GM18498 (cell line): ENCODE results near the gene COL23A1.

ENCODE experiments used
- ATAC-seq: cut with Tn5 transposase; IDR thresholded peaks from one replicate; pipeline ENCODE4 v1.9.1; 2021; ENCODE audit warnings: mild to moderate bottlenecking, moderate library complexity; ENCODE audit not compliant: unreplicated experiment

The COL23A1 gene

GRCh38 chr5:178291161-178291561, 299.0 kb downstream of the COL23A1 start:
- no peak for ATAC-seq

- ATAC-seq = no peak
Measured at GRCh38 chr5:178290376-178290775, 299.8 kb downstream of the COL23A1 start.

DNA sequence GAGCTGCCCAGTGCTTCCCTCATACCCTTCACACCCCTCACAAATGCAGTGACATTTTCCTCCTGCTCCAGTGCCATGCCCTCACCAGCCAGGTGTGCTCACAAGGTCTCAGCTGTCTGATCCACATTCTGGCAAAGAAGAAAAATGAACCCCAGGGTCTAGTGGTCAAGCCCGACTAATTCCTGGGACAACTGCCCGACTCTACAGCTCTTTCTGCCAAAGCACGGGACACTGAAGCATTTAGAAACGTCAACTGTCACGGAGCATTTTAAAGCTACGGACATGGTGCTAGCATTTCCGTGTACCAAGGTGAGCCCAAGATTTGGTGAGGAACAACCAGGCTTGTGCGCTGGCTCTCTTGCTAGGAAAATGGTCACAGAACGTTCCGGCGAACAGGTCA, 300.8 kb downstream of the COL23A1 start:
- ATAC-seq = no peak

DNA sequence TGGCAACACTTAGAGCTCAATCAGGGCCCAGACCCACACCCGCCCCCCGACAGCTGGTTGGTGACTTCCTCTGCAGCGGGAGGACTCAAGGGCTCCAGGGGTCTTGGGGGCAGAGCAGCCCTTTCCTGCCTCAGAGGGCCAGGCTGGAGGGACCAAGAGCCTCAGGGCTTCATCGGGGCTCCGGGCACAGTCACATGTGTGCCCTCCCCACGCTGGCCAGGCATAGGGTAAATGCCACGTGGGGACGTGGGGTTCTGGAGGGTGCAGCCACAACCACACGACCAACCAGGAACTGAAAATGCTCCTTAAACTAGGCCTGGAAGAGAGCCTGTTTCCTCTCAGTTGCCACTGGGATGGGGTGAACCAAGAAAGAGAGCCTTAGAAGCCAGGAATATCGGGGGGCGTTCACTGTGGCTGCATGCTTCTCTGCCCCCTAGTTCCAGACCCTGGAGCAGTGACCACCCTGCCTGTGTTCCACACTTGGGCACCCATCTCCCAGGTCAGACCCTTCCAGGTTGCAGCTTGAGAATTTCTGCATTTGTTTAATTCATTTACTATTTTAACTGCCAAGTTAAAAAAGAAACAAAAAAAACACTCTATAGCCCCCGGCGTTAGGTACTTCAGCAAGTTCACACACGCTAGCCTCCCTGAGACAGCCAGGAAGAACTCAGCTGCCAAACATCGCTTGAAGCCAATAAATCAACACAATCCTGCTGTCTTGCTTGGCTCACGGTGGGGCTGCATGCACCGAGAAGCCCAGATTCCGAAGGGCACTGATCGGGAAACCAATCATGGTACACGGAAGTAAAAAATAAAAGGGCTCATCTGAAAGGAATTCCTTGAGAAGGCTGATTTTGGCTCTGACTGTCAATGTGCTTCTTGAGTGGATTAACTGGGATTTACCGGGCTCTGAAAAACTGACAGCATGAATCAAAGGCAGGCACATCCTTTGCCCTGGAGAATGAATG, 301.5 kb downstream of the COL23A1 start:
- no peak for ATAC-seq

- no peak for ATAC-seq
Measured at GRCh38 chr5:178287791-178288105, 302.4 kb downstream of the COL23A1 start.

DNA sequence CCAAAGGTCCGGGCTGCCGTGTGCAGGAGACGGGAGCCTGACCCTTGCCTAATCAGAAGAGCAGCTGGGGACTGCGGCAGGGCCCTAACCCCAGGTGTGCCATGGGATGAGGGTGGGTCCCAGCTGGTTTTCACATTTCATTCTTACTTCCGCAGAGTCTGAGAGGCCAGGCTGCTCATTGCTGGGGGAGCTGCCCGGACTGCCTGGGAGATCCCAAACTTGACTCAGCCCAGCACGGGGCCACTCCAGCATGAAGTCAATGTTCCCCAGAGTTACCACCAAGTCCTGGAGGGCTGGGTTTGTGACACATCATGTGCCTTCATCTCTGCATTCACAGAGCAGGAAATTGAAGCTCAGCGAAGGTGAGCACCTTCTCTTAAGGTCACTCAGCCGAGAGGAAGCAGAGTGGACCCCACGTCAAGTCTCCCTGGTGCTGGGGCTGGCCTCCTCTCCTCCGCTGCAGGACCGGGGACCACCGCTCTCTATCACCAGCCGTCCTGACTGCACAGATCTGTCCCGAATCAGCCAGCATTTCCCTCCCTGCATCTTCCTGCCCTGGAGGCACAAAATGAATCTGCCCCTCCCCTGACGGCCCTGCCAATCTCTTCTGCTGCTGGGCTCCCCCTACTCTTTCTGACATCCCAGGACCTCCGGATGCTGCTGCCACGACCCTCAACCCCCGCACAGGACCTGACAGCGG, 303.0 kb downstream of the COL23A1 start:
- ATAC-seq = no peak

- ATAC-seq = no peak
Measured at GRCh38 chr5:178286226-178287090, 303.7 kb downstream of the COL23A1 start.

- ATAC-seq = no peak
Measured at GRCh38 chr5:178285399-178286225, 304.6 kb downstream of the COL23A1 start.

- no peak for ATAC-seq
Measured at GRCh38 chr5:178284996-178285395, 305.2 kb downstream of the COL23A1 start.

- ATAC-seq = no peak
Measured at GRCh38 chr5:178284093-178284675, 306.0 kb downstream of the COL23A1 start.

DNA sequence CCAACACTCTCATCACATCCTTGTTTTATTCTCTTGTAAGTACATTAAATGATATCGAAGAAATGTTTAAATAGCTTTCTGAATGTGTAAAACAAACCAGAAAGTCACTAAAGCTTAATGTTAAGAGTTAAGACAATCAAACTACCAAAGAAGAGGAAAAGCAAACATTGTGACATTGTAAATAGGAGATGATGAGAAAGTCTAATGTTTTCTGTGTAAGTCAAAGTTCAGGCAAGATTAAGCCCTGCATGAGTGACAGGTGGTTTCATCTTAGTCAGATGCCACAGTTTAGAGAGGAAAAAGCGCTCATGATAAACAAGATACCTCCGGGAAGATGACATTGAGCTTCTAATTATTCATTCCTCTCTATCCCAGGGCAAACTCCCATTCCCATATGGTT, 306.7 kb downstream of the COL23A1 start:
- no peak for ATAC-seq

- ATAC-seq = no peak
Measured at GRCh38 chr5:178282391-178282790, 307.8 kb downstream of the COL23A1 start.

DNA sequence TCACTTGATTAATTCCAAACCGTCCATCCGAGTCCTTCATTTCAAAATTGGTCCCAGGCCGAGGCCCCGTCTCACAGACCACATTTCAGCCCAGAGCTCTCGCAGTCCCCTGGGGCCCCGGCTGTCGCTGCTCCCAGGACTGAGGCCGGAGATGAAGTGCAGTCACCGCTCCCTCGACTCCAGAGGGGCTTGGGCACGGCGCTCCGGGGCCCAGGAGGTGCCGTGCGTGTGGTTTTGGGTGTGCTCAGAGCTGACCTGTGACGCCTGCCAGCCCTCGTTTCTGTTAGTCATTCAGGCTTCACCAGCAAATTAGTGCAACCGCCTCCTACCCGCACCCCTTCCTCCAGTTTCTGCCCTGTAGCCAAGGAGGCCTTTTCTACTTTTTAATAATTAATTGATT, 308.9 kb downstream of the COL23A1 start:
- ATAC-seq = no peak

- no peak for ATAC-seq
Measured at GRCh38 chr5:178280631-178281030, 309.6 kb downstream of the COL23A1 start.

GRCh38 chr5:178279723-178280438, 310.3 kb downstream of the COL23A1 start:
- no peak for ATAC-seq

DNA sequence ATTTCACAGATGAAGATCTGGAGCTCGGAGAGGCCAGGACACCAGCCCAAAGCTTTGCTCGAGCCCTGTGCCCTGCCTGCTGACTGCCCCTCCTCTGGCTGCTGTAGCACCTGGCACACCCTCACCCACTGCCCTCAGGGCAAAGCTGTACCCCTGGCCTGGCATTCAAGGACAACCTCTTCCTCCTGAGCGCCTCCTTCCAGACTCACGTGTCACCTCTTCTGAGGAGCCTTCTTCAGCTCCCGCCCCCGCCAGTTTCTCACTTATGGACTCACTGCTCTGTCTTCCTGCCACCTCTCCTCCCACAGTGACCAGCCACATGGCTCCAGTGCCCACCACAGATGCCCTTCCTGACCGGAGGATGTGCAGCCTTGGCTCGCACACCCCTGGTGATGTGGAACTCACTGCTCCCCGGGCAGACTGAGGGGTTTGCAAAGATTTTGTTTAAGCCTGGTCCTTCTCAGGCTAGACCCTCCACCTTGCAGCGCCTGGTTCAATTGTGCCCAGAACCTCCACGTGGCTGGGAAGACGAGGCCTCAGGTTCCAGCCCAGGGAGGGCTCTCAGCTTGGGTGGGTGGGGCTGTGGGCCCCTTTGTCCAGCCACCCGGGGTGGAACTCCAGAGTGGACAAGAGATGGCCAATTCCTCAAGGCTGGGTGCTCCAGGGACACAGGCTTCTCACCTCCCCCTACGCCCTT, 311.0 kb downstream of the COL23A1 start:
- no peak for ATAC-seq

DNA sequence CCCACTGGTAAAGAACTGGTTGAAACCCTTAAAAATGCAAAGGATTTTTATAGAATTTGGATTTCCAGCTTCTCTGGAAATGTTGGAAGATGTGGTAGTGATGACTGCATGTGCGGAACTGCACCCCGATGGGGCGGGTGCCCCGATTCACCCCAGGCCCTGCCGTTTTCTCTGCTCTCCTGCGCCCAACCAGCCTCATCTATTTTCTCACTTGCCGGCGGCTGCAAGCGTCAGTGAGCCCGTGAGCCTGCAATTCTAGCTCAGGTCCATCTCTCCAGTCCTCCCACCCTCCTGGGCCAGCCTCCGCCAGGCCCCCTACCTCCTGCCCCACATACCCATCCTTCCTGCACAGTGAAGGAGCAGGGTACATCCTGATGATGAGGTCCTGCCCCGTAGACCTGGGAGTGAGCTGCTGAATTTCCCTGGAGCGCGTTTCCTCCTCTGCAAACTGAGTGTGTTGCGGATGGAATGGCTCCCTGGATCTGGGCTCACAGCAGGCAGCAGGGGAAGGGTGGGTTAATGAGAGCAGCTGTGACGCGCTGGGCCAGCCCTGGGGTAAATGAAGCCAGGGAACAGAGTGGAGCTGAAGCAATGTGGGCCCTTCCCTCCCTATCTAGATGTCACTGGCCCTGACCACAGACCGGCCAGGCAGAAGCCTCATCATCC, 311.7 kb downstream of the COL23A1 start:
- ATAC-seq = no peak

GRCh38 chr5:178277866-178278265, 312.3 kb downstream of the COL23A1 start:
- no peak for ATAC-seq
